Globus pallidus (tissue), 1 donor: ENCODE data around the gene HSPB3.
"Not testable (repeated sequence)": the region's sequence is repeated elsewhere in the genome, so short reads cannot be mapped to it uniquely, and the experiment has no call there.

Experiments used
- DNase-seq: peaks from one replicate; pipeline ENCODE4 v3.0.0-alpha.2; 2015; ENCODE audit warnings: low spot score

Gene HSPB3

GRCh38 chr5:54455413-54456157 lies at the start of gene HSPB3:
Gene HSPB3 (plus strand): TSS chr5:54455699. CDS start chr5:54455790, 91 bp downstream.
- DNase-seq, result no peak

- DNase-seq, result no peak
Measured at GRCh38 chr5:54411176-54411575, 44.3 kb upstream of the HSPB3 start.

GRCh38 chr5:54412913-54413312 lies 42.6 kb upstream of the HSPB3 start:
- DNase-seq, result no peak

GRCh38 chr5:54415147-54415546 lies 40.4 kb upstream of the HSPB3 start:
- no peak for DNase-seq

GRCh38 chr5:54415896-54416601 lies 39.5 kb upstream of the HSPB3 start:
- no peak for DNase-seq

GRCh38 chr5:54419573-54420423 lies 35.7 kb upstream of the HSPB3 start:
- DNase-seq, result peak; percentile 40

- not testable (repeated sequence) for DNase-seq
Measured at GRCh38 chr5:54420511-54420910, 35.0 kb upstream of the HSPB3 start.

- no peak for DNase-seq
Measured at GRCh38 chr5:54421976-54422375, 33.5 kb upstream of the HSPB3 start.

- no peak for DNase-seq
Measured at GRCh38 chr5:54425258-54425657, 30.2 kb upstream of the HSPB3 start.

GRCh38 chr5:54426209-54426608 lies 29.3 kb upstream of the HSPB3 start:
- DNase-seq, result no peak

- not testable (repeated sequence) for DNase-seq
Measured at GRCh38 chr5:54434650-54435049, 20.8 kb upstream of the HSPB3 start.

- no peak for DNase-seq
Measured at GRCh38 chr5:54438620-54439389, 16.7 kb upstream of the HSPB3 start.

GRCh38 chr5:54440456-54440893 lies 15.0 kb upstream of the HSPB3 start:
- peak; percentile 51 for DNase-seq

GRCh38 chr5:54442271-54442670 lies 13.2 kb upstream of the HSPB3 start:
- no peak for DNase-seq

- DNase-seq, result no peak
Measured at GRCh38 chr5:54443270-54443669, 12.2 kb upstream of the HSPB3 start.

- no peak for DNase-seq
Measured at GRCh38 chr5:54445691-54446378, 9.7 kb upstream of the HSPB3 start.

- DNase-seq, result no peak
Measured at GRCh38 chr5:54446379-54446732, 9.1 kb upstream of the HSPB3 start.

GRCh38 chr5:54449923-54450322 lies 5.6 kb upstream of the HSPB3 start:
- DNase-seq, result no peak

- no peak for DNase-seq
Measured at GRCh38 chr5:54450542-54450941, 5.0 kb upstream of the HSPB3 start.

GRCh38 chr5:54453046-54453445 lies 2.5 kb upstream of the HSPB3 start:
- DNase-seq, result no peak

- no peak for DNase-seq
Measured at GRCh38 chr5:54454602-54455001, 897 bp upstream of the HSPB3 start.
